ENCODE results near the gene TOX3.

The TOX3 gene

GRCh38 chr16:52469775-52470174 is 77.2 kb downstream of the TOX3 start:
- TF ChIP-seq CTCF (conservative IDR thresholded peaks at IDR 0.05): no peak
- no peak overlapping the region for H3K27ac ChIP-seq

- TF ChIP-seq CTCF (conservative IDR thresholded peaks at IDR 0.05): no peak
- H3K27ac ChIP-seq: no peak overlapping the region
Measured at GRCh38 chr16:52469091-52469490, 77.9 kb downstream of the TOX3 start.

- H3K27ac ChIP-seq: no peak overlapping the region
- TF ChIP-seq CTCF (conservative IDR thresholded peaks at IDR 0.05): no peak
Measured at GRCh38 chr16:52467753-52468152, 79.2 kb downstream of the TOX3 start.

GRCh38 chr16:52466994-52467393 is 79.9 kb downstream of the TOX3 start:
- H3K27ac ChIP-seq: no peak overlapping the region
- no peak for TF ChIP-seq CTCF (conservative IDR thresholded peaks at IDR 0.05)

GRCh38 chr16:52465711-52466267 is 81.2 kb downstream of the TOX3 start:
- TF ChIP-seq CTCF (conservative IDR thresholded peaks at IDR 0.05): no peak

GRCh38 chr16:52463904-52464303 is 83.0 kb downstream of the TOX3 start:
- TF ChIP-seq CTCF (conservative IDR thresholded peaks at IDR 0.05): no peak
- H3K27ac ChIP-seq: no peak overlapping the region

More at GRCh38 chr16:52465711-52466267, 81.2 kb downstream of the TOX3 start:
- no peak overlapping the region for H3K27ac ChIP-seq

GRCh38 chr16:52462816-52463215 is 84.1 kb downstream of the TOX3 start:
- H3K27ac ChIP-seq: no peak overlapping the region
- no peak for TF ChIP-seq CTCF (conservative IDR thresholded peaks at IDR 0.05)

All from VCaP (cell line).